Lung (tissue), 12 donors: ENCODE results near the gene GRN. TPM values are rescaled to one million over a fixed set of nuclear protein-coding genes. Genes with fewer than 3 reads are reported as not detected.

Experiments
- ATAC-seq: fragments of 200-7000 bp; cut with Tn5 transposase; one replicate; pipeline ENCODE4 v1.9.1; 2020; ENCODE audit warnings: moderate number of reproducible peaks; ENCODE audit not compliant: insufficient read depth, low FRiP score
- DNase-seq, 3 donors: peaks; one replicate each; pipeline ENCODE4 v3.0.0-alpha.2; 2013 to 2017
- H3K27ac ChIP-seq, 2 donors: one replicate each; pipeline ENCODE4 v1.5.1; 2013; ENCODE audit warnings: mild to moderate bottlenecking in 2 of 2, moderate library complexity in 2 of 2, control low read depth in 1 of 2, inconsistent platforms in 1 of 2, low read depth in 1 of 2, low read length in 1 of 2
- H3K27me3 ChIP-seq, 3 donors: one replicate each; pipeline ENCODE4 v1.5.1; 2013; ENCODE audit warnings: low read length in 2 of 3; ENCODE audit not compliant: control insufficient read depth in 3 of 3, insufficient read depth in 3 of 3
- H3K36me3 ChIP-seq, 4 donors: one replicate each; pipeline ENCODE4 v1.5.1; 2013; ENCODE audit warnings: low read length in 4 of 4, mild to moderate bottlenecking in 1 of 4, moderate library complexity in 1 of 4; ENCODE audit not compliant: control insufficient read depth in 4 of 4, insufficient read depth in 4 of 4
- H3K4me1 ChIP-seq, 5 donors: one replicate each; pipeline ENCODE4 v1.5.1; 2013; ENCODE audit warnings: low read length in 5 of 5, mild to moderate bottlenecking in 2 of 5, moderate library complexity in 1 of 5; ENCODE audit not compliant: control insufficient read depth in 5 of 5, insufficient read depth in 5 of 5
- H3K4me3 ChIP-seq: one replicate; pipeline ENCODE4 v1.5.1; 2013; ENCODE audit warnings: mild to moderate bottlenecking, control low read depth, moderate library complexity
- H3K9ac ChIP-seq, 2 donors: one replicate each; pipeline ENCODE4 v1.5.1; 2013; ENCODE audit warnings: low read length in 2 of 2, control low read depth in 1 of 2; ENCODE audit not compliant: insufficient read depth in 1 of 2
- H3K9me3 ChIP-seq, 4 donors: one replicate each; pipeline ENCODE4 v1.5.1; 2013; ENCODE audit warnings: low read length in 3 of 4, mild to moderate bottlenecking in 1 of 4, moderate library complexity in 1 of 4; ENCODE audit not compliant: control insufficient read depth in 4 of 4, insufficient read depth in 3 of 4
- WGBS, 2 donors: extraction: QIAGEN DNeasy Blood & Tissue Kit; methylation state at CpG; one replicate each; pipeline ENCODE4 v1.1.7; 2013; 5-methylcytosine and 5-hydroxymethylcytosine counted together
- polyA plus RNA-seq, 2 donors: library from polyadenylated mRNA; stranded (reverse); fragments of 200-250 nt; gene quantifications; one replicate each; pipeline ENCODE4 v1.2.1, GENCODE V29; 2013
- total RNA-seq, 2 donors: library from RNA; depleted of rRNA in 1 of 2; stranded (reverse); fragments of >200 nt in 1 of 2; gene quantifications; one replicate each; pipeline ENCODE4 v1.2.1, GENCODE V29; 2014 to 2021
- TF ChIP-seq, protein P1 (sequence below): IDR thresholded peaks from 2 replicates; pipeline ENCODE4 v1.5.1; 2012; ENCODE audit warnings: mild to moderate bottlenecking; ENCODE audit errors: control extremely low read depth, extremely low read depth
- donor health status: control.
- donor health status: control.
- donor health status: Bipolar disorder and iron deficiency.
- donor health status: healthy.
- donor health status: DM: yes; HTN: yes; CAD: no.

Gene GRN
- total and polyA plus RNA-seq, 4 donors, result 160 to 753 (median 510) TPM

DNA sequence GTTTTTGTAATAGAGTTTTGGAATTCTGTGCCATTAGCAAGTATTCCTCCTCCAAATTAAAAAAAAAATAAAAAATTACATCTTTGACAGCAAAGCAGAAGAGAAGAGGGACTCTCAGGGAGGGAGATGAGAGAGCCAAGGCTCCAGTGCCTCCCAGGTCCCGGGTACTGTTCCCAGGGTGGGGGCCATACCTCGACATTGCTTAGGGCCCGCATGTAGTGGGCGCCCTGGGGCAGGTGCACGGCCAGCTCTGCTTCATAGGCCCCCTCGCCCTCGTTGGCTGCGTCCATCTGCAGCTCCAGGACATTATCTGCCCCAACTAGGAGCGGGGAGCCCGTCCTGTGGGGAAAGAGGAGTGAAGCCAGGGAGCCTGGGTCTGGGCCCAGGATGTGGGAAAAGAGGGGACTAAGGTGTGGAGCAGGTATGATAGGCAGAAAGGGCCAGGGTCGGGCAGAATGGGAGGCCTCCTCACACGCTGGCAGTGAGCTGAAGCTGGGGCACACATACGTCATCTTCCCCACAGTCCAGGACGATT, 33.1 kb downstream of the GRN start:
- H3K9me3 ChIP-seq, result no peaks in the 10 kb centered on the region
- no peaks in the 10 kb centered on the region for H3K36me3 ChIP-seq
- H3K27ac ChIP-seq, result no peak overlapping the region

DNA sequence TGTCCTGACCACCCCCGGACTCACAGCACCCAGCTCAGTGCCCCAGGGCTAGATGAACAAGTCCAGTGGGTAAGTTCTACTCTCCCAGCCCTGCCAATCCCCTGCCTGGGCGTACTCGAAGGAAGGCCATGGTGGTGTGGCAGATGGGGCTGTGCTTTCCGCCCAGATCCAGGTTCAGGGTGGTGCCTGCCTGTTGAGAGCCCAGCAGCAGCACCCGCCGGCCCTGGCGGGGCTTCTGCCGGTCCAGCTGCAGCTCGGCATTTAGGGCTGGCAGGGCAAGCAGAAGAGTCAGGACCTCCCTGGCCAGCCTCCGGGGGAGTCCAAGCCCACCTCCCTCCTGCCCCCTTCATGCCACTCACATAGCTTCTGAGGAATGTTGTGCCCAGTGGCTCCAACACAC, 34.8 kb downstream of the GRN start:
- DNase-seq, result no peak
- 91 to 96% methylated on average over 10 of the region's 10 CpGs for WGBS, 2 donors
- TF ChIP-seq, protein P1, sequence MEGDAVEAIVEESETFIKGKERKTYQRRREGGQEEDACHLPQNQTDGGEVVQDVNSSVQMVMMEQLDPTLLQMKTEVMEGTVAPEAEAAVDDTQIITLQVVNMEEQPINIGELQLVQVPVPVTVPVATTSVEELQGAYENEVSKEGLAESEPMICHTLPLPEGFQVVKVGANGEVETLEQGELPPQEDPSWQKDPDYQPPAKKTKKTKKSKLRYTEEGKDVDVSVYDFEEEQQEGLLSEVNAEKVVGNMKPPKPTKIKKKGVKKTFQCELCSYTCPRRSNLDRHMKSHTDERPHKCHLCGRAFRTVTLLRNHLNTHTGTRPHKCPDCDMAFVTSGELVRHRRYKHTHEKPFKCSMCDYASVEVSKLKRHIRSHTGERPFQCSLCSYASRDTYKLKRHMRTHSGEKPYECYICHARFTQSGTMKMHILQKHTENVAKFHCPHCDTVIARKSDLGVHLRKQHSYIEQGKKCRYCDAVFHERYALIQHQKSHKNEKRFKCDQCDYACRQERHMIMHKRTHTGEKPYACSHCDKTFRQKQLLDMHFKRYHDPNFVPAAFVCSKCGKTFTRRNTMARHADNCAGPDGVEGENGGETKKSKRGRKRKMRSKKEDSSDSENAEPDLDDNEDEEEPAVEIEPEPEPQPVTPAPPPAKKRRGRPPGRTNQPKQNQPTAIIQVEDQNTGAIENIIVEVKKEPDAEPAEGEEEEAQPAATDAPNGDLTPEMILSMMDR, result no peak
- H3K27me3 ChIP-seq, result peaks cover 0 to 21% (median 3%) of the 10 kb centered on the region in 3 donors
- peaks cover 0 to 18% (median 4%) of the 10 kb centered on the region in 5 donors for H3K4me1 ChIP-seq
- H3K4me3 ChIP-seq, result no peak overlapping the region
- no peaks in the 10 kb centered on the region for H3K36me3 ChIP-seq
- no peak overlapping the region for H3K9ac ChIP-seq
- no peak overlapping the region for H3K27ac ChIP-seq
- H3K9me3 ChIP-seq, result no peaks in the 10 kb centered on the region
- no peak for ATAC-seq

More for the DNA sequence above, 33.1 kb downstream of the GRN start:
- Histone ChIP-seq H3K9ac (no peak overlapping the region), H3K4me1 (peaks cover 0 to 16% (median 7%) of the 10 kb centered on the region in 5 donors), H3K4me3 (no peak overlapping the region), H3K27me3 (peaks cover 0 to 10% (median 0%) of the 10 kb centered on the region in 3 donors)
- ATAC-seq (no peak), DNase-seq (no peak)
- WGBS, 2 donors, result 86 to 90% methylated on average over 14 of the region's 14 CpGs
- TF ChIP-seq, protein P1, result no peak

DNA sequence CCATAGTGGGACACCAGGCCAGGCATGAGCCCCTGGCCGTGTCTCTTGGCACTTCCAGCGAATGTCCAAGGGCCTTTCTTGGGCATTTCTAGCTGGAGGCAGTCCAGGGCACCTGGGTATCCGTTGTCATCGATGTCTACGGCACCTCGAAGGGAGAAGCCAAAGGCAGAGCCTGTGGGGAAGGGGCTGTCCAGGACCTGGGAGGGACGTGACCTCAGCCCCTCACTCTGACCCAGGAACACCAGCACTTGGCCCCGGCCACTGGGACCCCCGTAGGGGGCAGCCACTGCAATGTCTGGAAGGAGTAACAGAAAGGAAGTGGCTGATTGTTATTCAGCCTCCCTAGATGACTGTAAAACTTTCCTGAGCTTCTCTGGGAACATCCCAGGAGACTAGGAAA, 35.7 kb downstream of the GRN start:
- no peaks in the 10 kb centered on the region for H3K36me3 ChIP-seq
- peaks cover 0 to 21% (median 3%) of the 10 kb centered on the region in 3 donors for H3K27me3 ChIP-seq
- no peak overlapping the region for H3K4me3 ChIP-seq
- H3K4me1 ChIP-seq, result peaks cover 0 to 24% (median 7%) of the 10 kb centered on the region in 5 donors
- H3K9me3 ChIP-seq, result no peaks in the 10 kb centered on the region
- H3K9ac ChIP-seq, result no peak overlapping the region
- H3K27ac ChIP-seq, result no peak overlapping the region
- WGBS, 2 donors, result 81 to 84% methylated on average over 9 of the region's 9 CpGs
- TF ChIP-seq, protein P1, result no peak
- ATAC-seq (no peak), DNase-seq (no peak)
